ENCODE data around the gene NKX3-2.
A peak's percentile ranks its signal among the peaks of the same experiment; 100 is the strongest.

NKX3-2 gene

DNA sequence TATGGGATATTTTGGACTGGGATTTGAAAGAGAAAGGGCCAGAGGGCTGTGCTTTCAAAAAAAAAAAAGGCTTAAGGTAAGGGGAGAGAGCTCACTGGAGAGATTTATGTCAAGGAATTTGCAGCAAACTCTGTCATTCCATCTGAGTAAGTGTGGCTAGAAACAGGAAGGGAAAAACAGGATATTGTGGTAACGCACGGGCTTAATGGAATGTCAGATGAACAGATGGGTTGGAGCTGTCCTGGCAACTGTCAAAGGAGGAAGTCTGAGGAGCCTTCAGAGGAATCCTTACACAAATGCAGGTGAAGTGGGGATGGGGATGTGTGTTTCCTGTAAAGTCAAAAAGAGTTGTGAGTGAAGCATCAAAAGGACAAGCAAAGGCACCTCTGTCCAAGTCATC lies 15.1 kb upstream of the NKX3-2 start:
- Histone ChIP-seq H3K4me3 (ENCODE audit: low read depth, low read length) (no peak overlapping the region), H3K9me3 (ENCODE audit: control insufficient read depth, insufficient read depth, low read length) (no peaks in the 10 kb centered on the region), H3K36me3 (ENCODE audit: control insufficient read depth, insufficient read depth, low read length) (no peaks in the 10 kb centered on the region), H3K9ac (ENCODE audit: low read depth, low read length) (no peak overlapping the region), H3K4me1 (ENCODE audit: control insufficient read depth, insufficient read depth, low read length) (no peaks in the 10 kb centered on the region), H3K27me3 (ENCODE audit: control insufficient read depth, insufficient read depth, low read length) (no peaks in the 10 kb centered on the region)

- Histone ChIP-seq H3K36me3 (ENCODE audit: control insufficient read depth, insufficient read depth, low read length) (no peaks in the 10 kb centered on the region), H3K27me3 (ENCODE audit: control insufficient read depth, insufficient read depth, low read length) (no peaks in the 10 kb centered on the region), H3K4me3 (ENCODE audit: low read depth, low read length) (no peak overlapping the region), H3K9ac (ENCODE audit: low read depth, low read length) (no peak overlapping the region), H3K9me3 (ENCODE audit: control insufficient read depth, insufficient read depth, low read length) (no peaks in the 10 kb centered on the region), H3K4me1 (ENCODE audit: control insufficient read depth, insufficient read depth, low read length) (no peaks in the 10 kb centered on the region)
Observed at GRCh38 chr4:13558881-13559280, 14.6 kb upstream of the NKX3-2 start.

GRCh38 chr4:13555325-13555724 lies 11.0 kb upstream of the NKX3-2 start:
- Histone ChIP-seq H3K4me3 (ENCODE audit: low read depth, low read length) (no peak overlapping the region), H3K9ac (ENCODE audit: low read depth, low read length) (no peak overlapping the region), H3K27me3 (ENCODE audit: control insufficient read depth, insufficient read depth, low read length) (peaks cover 14% of the 10 kb centered on the region), H3K36me3 (ENCODE audit: control insufficient read depth, insufficient read depth, low read length) (no peaks in the 10 kb centered on the region), H3K9me3 (ENCODE audit: control insufficient read depth, insufficient read depth, low read length) (no peaks in the 10 kb centered on the region), H3K4me1 (ENCODE audit: control insufficient read depth, insufficient read depth, low read length) (no peaks in the 10 kb centered on the region)

GRCh38 chr4:13553081-13553480 lies 8.8 kb upstream of the NKX3-2 start:
- H3K27me3 ChIP-seq (ENCODE audit: control insufficient read depth, insufficient read depth, low read length): peaks cover 36% of the 10 kb centered on the region
- no peak overlapping the region for H3K4me3 ChIP-seq (ENCODE audit: low read depth, low read length)
- H3K4me1 ChIP-seq (ENCODE audit: control insufficient read depth, insufficient read depth, low read length): peaks cover 2% of the 10 kb centered on the region
- no peaks in the 10 kb centered on the region for H3K36me3 ChIP-seq (ENCODE audit: control insufficient read depth, insufficient read depth, low read length)
- no peaks in the 10 kb centered on the region for H3K9me3 ChIP-seq (ENCODE audit: control insufficient read depth, insufficient read depth, low read length)
- no peak overlapping the region for H3K9ac ChIP-seq (ENCODE audit: low read depth, low read length)

GRCh38 chr4:13548984-13549546 lies 4.8 kb upstream of the NKX3-2 start:
- peaks cover 63% of the 10 kb centered on the region for H3K27me3 ChIP-seq (ENCODE audit: control insufficient read depth, insufficient read depth, low read length)

GRCh38 chr4:13548059-13548983 lies 4.0 kb upstream of the NKX3-2 start:
- H3K4me1 ChIP-seq (ENCODE audit: control insufficient read depth, insufficient read depth, low read length): peaks cover 12% of the 10 kb centered on the region

More at GRCh38 chr4:13548984-13549546, 4.8 kb upstream of the NKX3-2 start:
- H3K9me3 ChIP-seq (ENCODE audit: control insufficient read depth, insufficient read depth, low read length): no peaks in the 10 kb centered on the region
- peaks cover 11% of the 10 kb centered on the region for H3K4me1 ChIP-seq (ENCODE audit: control insufficient read depth, insufficient read depth, low read length)
- no peaks in the 10 kb centered on the region for H3K36me3 ChIP-seq (ENCODE audit: control insufficient read depth, insufficient read depth, low read length)
- H3K9ac ChIP-seq (ENCODE audit: low read depth, low read length): no peak overlapping the region
- H3K4me3 ChIP-seq (ENCODE audit: low read depth, low read length): peak overlapping the region; percentile 74

DNA sequence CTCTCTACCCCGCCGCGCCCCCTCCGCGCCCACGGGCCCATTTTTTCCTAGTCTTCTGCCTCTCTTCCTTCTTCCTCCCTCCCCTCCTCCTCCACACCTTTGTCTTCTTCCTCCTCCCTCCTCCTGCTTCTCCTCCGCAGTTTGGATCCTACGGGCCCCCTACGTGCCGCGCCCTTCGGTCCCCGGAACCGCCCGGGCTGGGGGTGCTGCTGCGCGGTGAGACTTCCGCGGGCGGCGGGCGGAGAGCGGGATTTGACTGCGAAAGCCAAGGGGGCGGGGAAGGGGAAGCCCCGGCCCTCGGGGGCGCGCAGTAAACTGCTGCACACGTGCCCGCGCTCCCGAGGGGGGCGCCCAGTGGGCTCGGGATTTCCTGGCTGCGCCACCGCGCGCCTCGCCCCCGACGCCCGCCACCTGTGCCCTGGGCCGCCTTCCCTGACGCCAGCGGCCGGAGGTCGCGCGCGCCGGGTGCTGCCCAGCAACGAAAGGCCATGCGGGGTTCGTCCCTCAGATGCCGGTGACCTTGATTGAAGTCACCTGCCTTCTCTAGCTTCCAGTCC lies 3.3 kb upstream of the NKX3-2 start:
- H3K27me3 ChIP-seq (ENCODE audit: control insufficient read depth, insufficient read depth, low read length): peaks cover 73% of the 10 kb centered on the region
- H3K4me1 ChIP-seq (ENCODE audit: control insufficient read depth, insufficient read depth, low read length): peaks cover 13% of the 10 kb centered on the region
- H3K9me3 ChIP-seq (ENCODE audit: control insufficient read depth, insufficient read depth, low read length): no peaks in the 10 kb centered on the region
- no peaks in the 10 kb centered on the region for H3K36me3 ChIP-seq (ENCODE audit: control insufficient read depth, insufficient read depth, low read length)
- no peak overlapping the region for H3K9ac ChIP-seq (ENCODE audit: low read depth, low read length)
- peak overlapping the region; percentile 63 for H3K4me3 ChIP-seq (ENCODE audit: low read depth, low read length)

More at GRCh38 chr4:13548059-13548983, 4.0 kb upstream of the NKX3-2 start:
- Histone ChIP-seq H3K36me3 (ENCODE audit: control insufficient read depth, insufficient read depth, low read length) (no peaks in the 10 kb centered on the region), H3K4me3 (ENCODE audit: low read depth, low read length) (peak overlapping the region; percentile 74), H3K9me3 (ENCODE audit: control insufficient read depth, insufficient read depth, low read length) (no peaks in the 10 kb centered on the region), H3K27me3 (ENCODE audit: control insufficient read depth, insufficient read depth, low read length) (peaks cover 71% of the 10 kb centered on the region), H3K9ac (ENCODE audit: low read depth, low read length) (no peak overlapping the region)

DNA sequence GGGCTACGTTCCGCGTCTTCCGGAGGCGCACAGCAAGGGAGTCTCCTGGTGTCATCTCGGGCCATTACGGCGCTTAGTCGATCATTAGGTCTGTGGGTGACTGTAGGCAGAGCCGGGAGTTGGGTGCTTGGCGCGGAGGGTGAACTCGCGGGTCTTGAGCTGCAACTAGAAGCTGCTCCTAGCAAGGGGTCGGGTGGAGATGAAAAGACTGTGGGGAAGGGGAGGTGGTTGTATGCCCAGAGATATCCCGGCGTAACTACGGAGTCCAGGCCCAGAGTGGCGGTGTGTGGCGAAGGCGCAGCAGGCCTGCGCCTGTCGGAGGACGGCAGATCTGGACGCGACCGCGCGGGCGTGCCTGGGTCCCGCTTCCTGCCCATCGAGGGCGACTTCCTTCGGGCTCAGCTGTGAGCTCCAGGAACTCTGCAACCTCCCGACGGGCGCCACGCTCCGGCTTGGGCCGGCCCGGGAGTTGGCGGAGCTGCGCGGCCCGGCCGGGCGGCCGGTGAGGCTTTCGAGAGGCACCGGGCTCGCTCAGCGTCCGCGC lies 2.7 kb upstream of the NKX3-2 start:
- H3K4me3 ChIP-seq (ENCODE audit: low read depth, low read length): peak overlapping the region; percentile 63
- peaks cover 79% of the 10 kb centered on the region for H3K27me3 ChIP-seq (ENCODE audit: control insufficient read depth, insufficient read depth, low read length)

GRCh38 chr4:13546142-13546940 lies 2.0 kb upstream of the NKX3-2 start:
- Histone ChIP-seq H3K9ac (ENCODE audit: low read depth, low read length) (no peak overlapping the region), H3K27me3 (ENCODE audit: control insufficient read depth, insufficient read depth, low read length) (peaks cover 85% of the 10 kb centered on the region), H3K4me1 (ENCODE audit: control insufficient read depth, insufficient read depth, low read length) (peaks cover 14% of the 10 kb centered on the region), H3K36me3 (ENCODE audit: control insufficient read depth, insufficient read depth, low read length) (no peaks in the 10 kb centered on the region), H3K4me3 (ENCODE audit: low read depth, low read length) (peak overlapping the region; percentile 63), H3K9me3 (ENCODE audit: control insufficient read depth, insufficient read depth, low read length) (no peaks in the 10 kb centered on the region)

More for the DNA sequence above, 2.7 kb upstream of the NKX3-2 start:
- Histone ChIP-seq H3K9ac (ENCODE audit: low read depth, low read length) (no peak overlapping the region), H3K36me3 (ENCODE audit: control insufficient read depth, insufficient read depth, low read length) (no peaks in the 10 kb centered on the region), H3K4me1 (ENCODE audit: control insufficient read depth, insufficient read depth, low read length) (peaks cover 13% of the 10 kb centered on the region), H3K9me3 (ENCODE audit: control insufficient read depth, insufficient read depth, low read length) (no peaks in the 10 kb centered on the region)

GRCh38 chr4:13545394-13545808 lies 1.1 kb upstream of the NKX3-2 start:
- H3K4me3 ChIP-seq (ENCODE audit: low read depth, low read length): peak overlapping the region; percentile 46
- H3K4me1 ChIP-seq (ENCODE audit: control insufficient read depth, insufficient read depth, low read length): peaks cover 16% of the 10 kb centered on the region
- no peaks in the 10 kb centered on the region for H3K9me3 ChIP-seq (ENCODE audit: control insufficient read depth, insufficient read depth, low read length)
- H3K9ac ChIP-seq (ENCODE audit: low read depth, low read length): no peak overlapping the region
- H3K36me3 ChIP-seq (ENCODE audit: control insufficient read depth, insufficient read depth, low read length): no peaks in the 10 kb centered on the region
- peaks cover 86% of the 10 kb centered on the region for H3K27me3 ChIP-seq (ENCODE audit: control insufficient read depth, insufficient read depth, low read length)
